Thoracic aorta (tissue), 2 donors: ENCODE data around the gene GOLT1B. TPM values are rescaled to one million over a fixed set of nuclear protein-coding genes. Genes with fewer than 3 reads are reported as not detected.

Experiments used
- ATAC-seq: fragments of 150-250 bp; one replicate; pipeline ENCODE4 v1.8.0; 2017; ENCODE audit warnings: low read depth; ENCODE audit not compliant: insufficient number of reproducible peaks, low FRiP score
- DNase-seq: peaks from one replicate; pipeline ENCODE4 v3.0.0-alpha.2; 2020; ENCODE audit warnings: low spot score
- H3K27ac ChIP-seq, 2 donors: fragments of 200-600 bp; sonication (generic); 1 replicate in 1 of 2; 2 replicates in 1 of 2; pipeline ENCODE4 v1.5.1; 2016; ENCODE audit warnings: mild to moderate bottlenecking in 2 of 2, moderate library complexity in 2 of 2
- H3K27me3 ChIP-seq: fragments of 200-600 bp; sonication (generic); replicated peaks from 2 replicates; pipeline ENCODE4 v1.6.0; 2016; ENCODE audit warnings: mild to moderate bottlenecking; ENCODE audit not compliant: insufficient read depth
- H3K36me3 ChIP-seq: fragments of 200-600 bp; sonication (generic); one replicate; pipeline ENCODE4 v1.5.1; 2016
- H3K4me1 ChIP-seq, 2 donors: fragments of 200-600 bp; sonication (generic); 1 replicate in 1 of 2; 2 replicates in 1 of 2; pipeline versions ENCODE4 v1.5.1 to v1.6.0; 2016; ENCODE audit warnings: low read depth in 2 of 2, mild to moderate bottlenecking in 1 of 2; ENCODE audit not compliant: control insufficient read depth in 1 of 2
- H3K4me3 ChIP-seq: fragments of 200-600 bp; sonication (generic); 2 replicates; pipeline ENCODE4 v1.5.1; 2016; ENCODE audit warnings: mild to moderate bottlenecking
- H3K9me3 ChIP-seq: fragments of 200-600 bp; sonication (generic); 2 replicates; pipeline ENCODE4 v1.5.1; 2016
- total RNA-seq, 2 donors: library from RNA; depleted of rRNA; stranded (reverse); fragments of >200 nt; gene quantifications; one replicate each; pipeline versions ENCODE4 v1.1.0 to v1.2.3, GENCODE V29; 2016
- TF ChIP-seq, protein P1 (sequence below): fragments of 200-600 bp; sonication (generic); IDR thresholded peaks from one replicate; pipeline ENCODE4 v1.5.1; 2019; ENCODE audit warnings: antibody characterized with exemption

Gene GOLT1B
- total RNA-seq, 2 donors from 2014 or later, result 26.7 to 36.8 TPM

DNA sequence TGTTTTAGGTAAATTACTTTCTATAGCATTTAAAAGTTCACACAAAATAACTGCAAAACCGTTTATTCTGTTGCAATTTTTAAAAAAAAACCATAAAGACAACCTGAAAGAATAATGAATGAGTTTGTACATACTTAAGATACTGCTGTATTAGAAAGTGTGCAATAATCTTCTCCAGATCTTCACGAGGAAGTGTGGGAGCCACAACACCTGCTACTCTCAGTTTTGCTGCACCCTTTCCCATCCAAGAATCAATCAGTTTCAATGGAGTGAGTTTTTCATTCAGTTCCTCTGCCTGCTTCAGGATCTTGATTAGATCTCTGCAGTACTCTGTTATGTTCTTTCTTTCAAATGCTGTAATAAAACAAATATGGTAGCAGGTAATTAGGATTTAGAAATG lies 30.3 kb upstream of the GOLT1B start:
- DNase-seq (no peak), ATAC-seq (no peak)
- TF ChIP-seq, protein P1, sequence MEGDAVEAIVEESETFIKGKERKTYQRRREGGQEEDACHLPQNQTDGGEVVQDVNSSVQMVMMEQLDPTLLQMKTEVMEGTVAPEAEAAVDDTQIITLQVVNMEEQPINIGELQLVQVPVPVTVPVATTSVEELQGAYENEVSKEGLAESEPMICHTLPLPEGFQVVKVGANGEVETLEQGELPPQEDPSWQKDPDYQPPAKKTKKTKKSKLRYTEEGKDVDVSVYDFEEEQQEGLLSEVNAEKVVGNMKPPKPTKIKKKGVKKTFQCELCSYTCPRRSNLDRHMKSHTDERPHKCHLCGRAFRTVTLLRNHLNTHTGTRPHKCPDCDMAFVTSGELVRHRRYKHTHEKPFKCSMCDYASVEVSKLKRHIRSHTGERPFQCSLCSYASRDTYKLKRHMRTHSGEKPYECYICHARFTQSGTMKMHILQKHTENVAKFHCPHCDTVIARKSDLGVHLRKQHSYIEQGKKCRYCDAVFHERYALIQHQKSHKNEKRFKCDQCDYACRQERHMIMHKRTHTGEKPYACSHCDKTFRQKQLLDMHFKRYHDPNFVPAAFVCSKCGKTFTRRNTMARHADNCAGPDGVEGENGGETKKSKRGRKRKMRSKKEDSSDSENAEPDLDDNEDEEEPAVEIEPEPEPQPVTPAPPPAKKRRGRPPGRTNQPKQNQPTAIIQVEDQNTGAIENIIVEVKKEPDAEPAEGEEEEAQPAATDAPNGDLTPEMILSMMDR, result no peak
- Histone ChIP-seq H3K9me3 (no peaks in the 10 kb centered on the region), H3K27me3 (no peaks in the 10 kb centered on the region), H3K4me3 (no peak overlapping the region), H3K36me3 (peaks cover 25% of the 10 kb centered on the region), H3K4me1 (no peaks in the 10 kb centered on the region), H3K27ac (no peak overlapping the region)

DNA sequence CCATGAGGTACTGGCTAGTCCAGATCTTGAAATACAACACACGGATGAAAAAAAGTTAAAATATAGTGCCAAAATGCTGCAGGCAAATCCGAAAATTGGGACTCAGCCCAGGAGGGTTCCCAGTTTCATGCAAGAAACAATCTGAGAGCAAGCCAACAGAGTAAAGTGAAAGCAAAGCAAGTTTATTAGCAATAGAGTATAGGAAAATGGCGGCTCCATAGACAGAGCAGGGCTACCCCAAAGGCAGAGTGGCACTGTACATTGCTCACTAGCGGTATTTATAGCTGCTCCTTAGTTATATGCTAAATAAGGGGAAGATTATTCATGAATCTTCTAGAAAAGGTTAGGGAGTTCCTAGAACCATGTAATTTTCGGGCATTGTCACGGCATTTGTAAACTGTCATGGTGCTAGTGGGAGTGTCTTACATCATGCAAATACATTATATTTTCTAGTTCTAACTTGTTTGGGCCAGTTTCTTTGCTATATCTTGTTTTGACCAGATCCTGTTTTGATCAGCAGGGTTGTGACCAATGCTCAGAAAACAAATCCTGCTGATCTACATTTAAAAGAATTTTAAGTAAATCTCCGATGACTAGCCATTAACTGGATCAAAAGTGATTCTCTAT lies 29.3 kb upstream of the GOLT1B start:
- Histone ChIP-seq H3K4me3 (no peak overlapping the region), H3K4me1 (no peaks in the 10 kb centered on the region), H3K9me3 (no peaks in the 10 kb centered on the region), H3K27me3 (no peaks in the 10 kb centered on the region), H3K36me3 (peaks cover 31% of the 10 kb centered on the region), H3K27ac (no peak overlapping the region)
- ATAC-seq (no peak), DNase-seq (no peak)
- TF ChIP-seq, protein P1, result no peak

DNA sequence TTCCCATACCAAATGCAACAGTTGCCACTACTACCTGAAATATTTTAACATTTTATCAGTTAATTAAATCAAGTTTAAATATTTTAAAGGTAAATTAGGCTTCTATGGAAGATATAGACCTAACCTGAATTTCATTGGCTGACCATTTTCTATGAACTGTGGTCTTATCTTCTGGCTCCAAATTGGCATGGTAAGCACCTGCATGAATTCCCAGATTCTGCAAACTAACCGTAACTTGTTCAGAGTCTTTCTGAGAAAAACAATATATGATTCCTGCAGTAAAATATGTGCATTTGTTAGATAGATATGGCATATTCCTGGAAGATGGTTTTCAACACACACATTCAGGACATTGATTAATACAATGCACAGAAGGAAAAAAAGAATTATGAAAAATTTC lies 26.0 kb upstream of the GOLT1B start:
- TF ChIP-seq, protein P1, result no peak
- H3K27ac ChIP-seq, result no peak overlapping the region
- no peak overlapping the region for H3K4me3 ChIP-seq
- ATAC-seq (no peak), DNase-seq (no peak)
- no peaks in the 10 kb centered on the region for H3K9me3 ChIP-seq
- H3K36me3 ChIP-seq, result peaks cover 45% of the 10 kb centered on the region
- H3K27me3 ChIP-seq, result no peaks in the 10 kb centered on the region
- H3K4me1 ChIP-seq, result no peaks in the 10 kb centered on the region

DNA sequence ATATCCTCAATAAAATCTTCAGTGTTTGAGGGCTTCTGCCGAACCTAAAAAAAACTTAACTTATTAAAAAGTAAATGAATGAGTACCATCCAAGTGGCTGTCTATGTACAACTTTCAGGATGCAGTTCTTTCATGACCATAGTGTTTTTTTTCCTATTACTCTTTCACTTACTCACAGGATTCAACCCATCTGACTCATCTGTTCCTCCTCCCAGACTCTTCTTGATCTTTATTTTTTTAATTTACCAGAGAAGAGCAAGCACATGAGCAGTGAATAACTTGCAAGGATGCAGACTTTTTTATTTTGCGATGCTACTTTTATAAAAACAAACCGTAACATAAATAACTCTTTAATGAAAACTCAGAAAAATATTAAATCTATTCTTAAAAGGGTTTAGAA lies 24.6 kb upstream of the GOLT1B start:
- no peak overlapping the region for H3K4me3 ChIP-seq
- no peak for ATAC-seq

DNA sequence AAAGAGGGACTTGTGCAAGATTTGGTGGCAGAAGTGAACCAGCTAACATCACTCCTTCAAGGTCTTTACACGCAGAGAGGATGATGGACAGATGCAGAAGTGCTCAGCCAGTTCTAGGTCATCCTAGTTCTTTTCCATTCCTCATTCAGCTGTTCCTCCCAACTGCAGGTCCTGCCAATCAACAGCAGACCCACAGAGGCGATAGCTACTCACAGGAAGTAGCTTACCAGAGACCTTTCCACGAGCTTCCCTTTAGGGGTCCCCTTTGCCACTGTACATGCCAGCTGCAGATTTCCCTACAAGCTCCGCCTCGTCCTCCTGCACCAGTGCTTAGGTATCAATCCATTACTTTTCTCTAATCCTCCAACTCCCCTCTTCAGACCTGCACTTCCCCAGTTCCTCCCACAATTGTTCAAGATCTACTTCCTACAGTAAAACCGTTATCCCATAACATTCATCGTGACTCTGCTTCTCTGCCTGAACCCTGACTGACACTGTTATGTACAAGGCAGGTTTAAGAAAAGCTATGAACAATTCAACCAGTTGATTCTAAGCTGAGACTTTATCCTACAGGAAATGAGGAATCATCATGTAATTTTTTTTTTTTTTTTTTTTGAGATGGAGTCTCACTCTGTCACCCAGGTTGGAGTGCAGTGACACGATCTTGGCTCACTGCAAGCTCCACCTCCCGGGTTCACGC lies 22.7 kb upstream of the GOLT1B start:
- no peak overlapping the region for H3K4me3 ChIP-seq
- H3K27ac ChIP-seq, result no peak overlapping the region
- TF ChIP-seq, protein P1, result no peak
- peaks cover 36% of the 10 kb centered on the region for H3K36me3 ChIP-seq
- ATAC-seq, result no peak
- no peaks in the 10 kb centered on the region for H3K27me3 ChIP-seq
- no peaks in the 10 kb centered on the region for H3K9me3 ChIP-seq
- DNase-seq, result no peak
- H3K4me1 ChIP-seq, result no peaks in the 10 kb centered on the region

More for the DNA sequence above, 24.6 kb upstream of the GOLT1B start:
- no peak for DNase-seq
- Histone ChIP-seq H3K4me1 (no peaks in the 10 kb centered on the region), H3K27ac (no peak overlapping the region), H3K27me3 (no peaks in the 10 kb centered on the region), H3K36me3 (peaks cover 40% of the 10 kb centered on the region), H3K9me3 (no peaks in the 10 kb centered on the region)
- TF ChIP-seq, protein P1, result no peak
